ENCODE measurements around the gene TBCD.

TBCD gene

GRCh38 chr17:82791532-82791931 lies 39.7 kb downstream of the TBCD start:
- DNase-seq (ENCODE audit: low read depth), result no peak

- DNase-seq (ENCODE audit: low read depth), result no peak
These were observed 42.2 kb downstream of the TBCD start for GRCh38 chr17:82793974-82794630.

GRCh38 chr17:82794781-82795482 lies 43.1 kb downstream of the TBCD start:
- DNase-seq (ENCODE audit: low read depth), result no peak

GRCh38 chr17:82795615-82796014 lies 43.8 kb downstream of the TBCD start:
- no peak for DNase-seq (ENCODE audit: low read depth)

- DNase-seq (ENCODE audit: low read depth), result no peak
These were observed 45.2 kb downstream of the TBCD start for GRCh38 chr17:82797061-82797460.

GRCh38 chr17:82798752-82799151 lies 46.9 kb downstream of the TBCD start:
- no peak for DNase-seq (ENCODE audit: low read depth)

GRCh38 chr17:82799591-82799990 lies 47.7 kb downstream of the TBCD start:
- no peak for DNase-seq (ENCODE audit: low read depth)

- no peak for DNase-seq (ENCODE audit: low read depth)
These were observed 49.0 kb downstream of the TBCD start for GRCh38 chr17:82800885-82801284.

- DNase-seq (ENCODE audit: low read depth), result no peak
These were observed 49.6 kb downstream of the TBCD start for GRCh38 chr17:82801377-82801970.

GRCh38 chr17:82802075-82802780 lies 50.4 kb downstream of the TBCD start:
- DNase-seq (ENCODE audit: low read depth), result no peak

GRCh38 chr17:82803185-82803584 lies 51.3 kb downstream of the TBCD start:
- DNase-seq (ENCODE audit: low read depth), result no peak

- DNase-seq (ENCODE audit: low read depth), result no peak
These were observed 51.7 kb downstream of the TBCD start for GRCh38 chr17:82803606-82804005.

GRCh38 chr17:82804442-82805191 lies 52.8 kb downstream of the TBCD start:
- DNase-seq (ENCODE audit: low read depth), result no peak

GRCh38 chr17:82805254-82805653 lies 53.4 kb downstream of the TBCD start:
- DNase-seq (ENCODE audit: low read depth), result no peak

- no peak for DNase-seq (ENCODE audit: low read depth)
These were observed 54.0 kb downstream of the TBCD start for GRCh38 chr17:82805823-82806222.

GRCh38 chr17:82806645-82807044 lies 54.8 kb downstream of the TBCD start:
- no peak for DNase-seq (ENCODE audit: low read depth)

GRCh38 chr17:82807101-82807500 lies 55.2 kb downstream of the TBCD start:
- DNase-seq (ENCODE audit: low read depth), result no peak

GRCh38 chr17:82807562-82807961 lies 55.7 kb downstream of the TBCD start:
- no peak for DNase-seq (ENCODE audit: low read depth)

- DNase-seq (ENCODE audit: low read depth), result no peak
These were observed 56.1 kb downstream of the TBCD start for GRCh38 chr17:82808006-82808405.

GRCh38 chr17:82808921-82809905 lies 57.3 kb downstream of the TBCD start:
- DNase-seq (ENCODE audit: low read depth), result no peak
